ENCODE data around the gene UMAD1.
"Not testable (repeated sequence)": the region's sequence is repeated elsewhere in the genome, so short reads cannot be mapped to it uniquely, and the experiment has no call there.

UMAD1 gene

DNA sequence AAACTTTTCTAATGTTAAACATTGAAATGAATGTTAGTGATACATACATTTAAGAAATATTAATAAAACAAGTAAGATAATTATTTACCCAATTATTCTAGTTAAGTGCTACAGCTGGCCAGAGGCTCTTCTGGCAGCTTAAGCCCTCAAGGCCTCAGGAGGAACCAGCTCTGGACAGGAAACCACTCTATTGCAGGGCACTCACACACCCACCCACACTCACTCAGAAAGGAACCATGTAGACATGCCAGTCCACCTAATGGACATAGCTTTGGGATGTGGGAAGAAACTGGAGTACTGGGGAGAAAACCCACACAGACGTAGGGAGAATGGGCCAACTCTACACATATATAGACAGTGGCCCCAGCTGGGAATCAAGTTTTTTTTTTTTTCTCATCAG, 28.2 kb downstream of the UMAD1 start:
- peaks cover 21% of the 10 kb centered on the region for H3K36me3 Mint-ChIP-seq
- H3K4me1 Mint-ChIP-seq (ENCODE audit: low read depth) = peaks cover 53% of the 10 kb centered on the region
- no peak overlapping the region for H3K4me3 Mint-ChIP-seq
- H3K9me3 Mint-ChIP-seq (ENCODE audit: low read depth) = no peaks in the 10 kb centered on the region
- no peaks in the 10 kb centered on the region for H3K27me3 Mint-ChIP-seq
- no peak overlapping the region for H3K27ac Mint-ChIP-seq

DNA sequence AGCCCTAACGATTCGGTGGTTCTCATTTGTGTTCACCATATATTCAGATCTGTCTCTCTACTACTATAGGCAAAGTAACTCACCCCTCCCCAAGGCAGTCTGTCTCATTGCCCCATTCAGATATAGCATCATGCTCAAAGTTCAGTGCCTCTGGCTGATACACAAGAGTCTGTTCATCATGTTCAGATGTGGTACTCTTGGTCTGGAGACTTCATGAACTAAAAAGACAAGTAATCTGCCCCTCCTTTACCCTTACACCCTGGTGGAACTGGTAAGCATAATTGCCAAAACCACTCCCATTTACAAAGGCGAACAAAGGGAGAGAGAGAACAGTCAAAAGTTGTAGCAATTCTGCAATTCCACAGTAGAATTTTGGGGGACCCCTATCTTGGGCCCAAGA, 29.9 kb downstream of the UMAD1 start:
- H3K27me3 Mint-ChIP-seq = no peaks in the 10 kb centered on the region
- H3K9me3 Mint-ChIP-seq (ENCODE audit: low read depth) = no peaks in the 10 kb centered on the region
- H3K27ac Mint-ChIP-seq = peak overlapping the region; percentile 2
- H3K4me3 Mint-ChIP-seq = no peak overlapping the region
- peaks cover 22% of the 10 kb centered on the region for H3K36me3 Mint-ChIP-seq
- peaks cover 47% of the 10 kb centered on the region for H3K4me1 Mint-ChIP-seq (ENCODE audit: low read depth)

- no peaks in the 10 kb centered on the region for H3K9me3 Mint-ChIP-seq (ENCODE audit: low read depth)
These were observed 30.8 kb downstream of the UMAD1 start for GRCh38 chr7:7671361-7671760.

DNA sequence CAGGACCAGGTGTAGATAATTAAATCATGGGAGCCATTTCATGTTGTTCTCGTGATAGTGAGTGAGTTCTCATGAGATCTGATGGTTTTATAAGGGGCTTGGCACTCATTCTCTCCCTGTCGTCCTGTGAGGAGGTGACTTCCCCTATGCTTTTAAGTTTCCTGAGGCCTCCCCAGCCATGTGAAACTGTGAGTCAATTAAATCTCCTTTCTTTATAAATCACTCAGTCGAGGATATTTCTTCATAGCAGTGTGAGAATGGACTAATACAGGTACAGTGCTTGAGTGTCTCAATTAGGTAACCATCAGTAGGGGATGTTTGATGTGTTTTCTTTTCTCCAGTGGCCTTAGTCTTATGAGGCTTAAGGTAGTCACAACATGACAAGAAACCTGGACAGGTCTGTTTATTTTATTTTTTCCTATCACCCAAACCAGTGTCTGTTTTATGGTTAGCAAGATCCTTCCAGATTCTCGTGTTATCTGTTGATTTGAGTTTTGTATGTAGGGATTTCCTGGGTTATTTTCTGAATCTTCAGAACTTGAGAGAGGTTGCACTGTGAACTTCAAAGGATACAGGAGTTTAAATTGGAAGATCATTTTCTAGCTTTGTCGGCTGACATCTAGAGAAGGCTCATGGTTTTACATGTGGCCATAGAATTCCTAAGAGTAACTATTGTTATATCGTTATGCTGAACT, 32.1 kb downstream of the UMAD1 start:
- Mint-ChIP-seq H3K9me3 (ENCODE audit: low read depth) (no peaks in the 10 kb centered on the region), H3K36me3 (peaks cover 30% of the 10 kb centered on the region), H3K4me3 (peak overlapping the region; percentile 49), H3K27me3 (no peaks in the 10 kb centered on the region), H3K27ac (peak overlapping the region; percentile 84), H3K4me1 (ENCODE audit: low read depth) (peaks cover 48% of the 10 kb centered on the region)

More at GRCh38 chr7:7671361-7671760, 30.8 kb downstream of the UMAD1 start:
- no peak overlapping the region for H3K4me3 Mint-ChIP-seq
- H3K27ac Mint-ChIP-seq = peak overlapping the region; percentile 84
- no peaks in the 10 kb centered on the region for H3K27me3 Mint-ChIP-seq
- H3K36me3 Mint-ChIP-seq = peaks cover 27% of the 10 kb centered on the region
- peaks cover 48% of the 10 kb centered on the region for H3K4me1 Mint-ChIP-seq (ENCODE audit: low read depth)

DNA sequence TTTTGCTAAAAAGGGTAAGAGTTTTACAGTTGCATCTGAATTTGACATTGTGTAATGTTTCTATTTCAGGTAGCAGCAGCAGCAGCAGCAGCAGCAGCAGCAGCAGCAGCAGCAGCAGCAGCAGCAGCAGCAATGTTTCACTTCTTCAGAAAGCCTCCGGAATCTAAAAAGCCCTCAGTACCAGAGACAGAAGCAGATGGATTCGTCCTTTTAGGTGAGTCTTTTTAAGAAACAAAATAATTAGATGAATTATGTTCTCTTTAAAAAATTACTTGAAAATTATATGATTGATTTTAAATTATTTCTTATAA, 32.6 kb downstream of the UMAD1 start:
- Mint-ChIP-seq H3K27ac (peak overlapping the region; percentile 84), H3K4me3 (no peak overlapping the region), H3K36me3 (peaks cover 35% of the 10 kb centered on the region), H3K4me1 (ENCODE audit: low read depth) (peaks cover 48% of the 10 kb centered on the region), H3K27me3 (no peaks in the 10 kb centered on the region), H3K9me3 (ENCODE audit: low read depth) (peaks cover 3% of the 10 kb centered on the region)

- no peaks in the 10 kb centered on the region for H3K27me3 Mint-ChIP-seq
- H3K36me3 Mint-ChIP-seq = peaks cover 25% of the 10 kb centered on the region
- peaks cover 43% of the 10 kb centered on the region for H3K4me1 Mint-ChIP-seq (ENCODE audit: low read depth)
- H3K27ac Mint-ChIP-seq = peak overlapping the region; percentile 72
- no peak overlapping the region for H3K4me3 Mint-ChIP-seq
- H3K9me3 Mint-ChIP-seq (ENCODE audit: low read depth) = peaks cover 3% of the 10 kb centered on the region
These were observed 35.1 kb downstream of the UMAD1 start for GRCh38 chr7:7675686-7676085.

DNA sequence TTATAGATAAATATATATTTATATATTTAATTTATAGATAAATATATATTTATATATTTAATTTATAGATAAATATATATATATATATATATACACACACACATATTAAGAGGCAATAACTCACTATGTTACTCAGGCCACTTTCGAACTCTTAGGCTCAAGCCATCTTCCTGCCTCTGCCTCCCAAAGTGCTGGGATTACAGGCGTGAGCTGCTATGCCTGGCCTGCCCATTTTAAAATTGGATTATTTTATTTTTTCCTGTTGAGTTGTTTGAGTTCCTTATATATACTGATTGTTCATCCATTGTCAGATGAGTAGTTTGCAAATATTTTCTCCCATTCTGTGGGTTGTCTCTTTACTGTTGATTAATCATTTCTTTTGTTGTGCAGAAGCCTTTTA, 39.1 kb downstream of the UMAD1 start:
- H3K27ac Mint-ChIP-seq; H3K4me3 Mint-ChIP-seq; H3K9me3 Mint-ChIP-seq (ENCODE audit: low read depth); H3K27me3 Mint-ChIP-seq: not testable (repeated sequence)
- H3K4me1 Mint-ChIP-seq (ENCODE audit: low read depth) = peaks cover 26% of the 10 kb centered on the region
- peaks cover 15% of the 10 kb centered on the region for H3K36me3 Mint-ChIP-seq

DNA sequence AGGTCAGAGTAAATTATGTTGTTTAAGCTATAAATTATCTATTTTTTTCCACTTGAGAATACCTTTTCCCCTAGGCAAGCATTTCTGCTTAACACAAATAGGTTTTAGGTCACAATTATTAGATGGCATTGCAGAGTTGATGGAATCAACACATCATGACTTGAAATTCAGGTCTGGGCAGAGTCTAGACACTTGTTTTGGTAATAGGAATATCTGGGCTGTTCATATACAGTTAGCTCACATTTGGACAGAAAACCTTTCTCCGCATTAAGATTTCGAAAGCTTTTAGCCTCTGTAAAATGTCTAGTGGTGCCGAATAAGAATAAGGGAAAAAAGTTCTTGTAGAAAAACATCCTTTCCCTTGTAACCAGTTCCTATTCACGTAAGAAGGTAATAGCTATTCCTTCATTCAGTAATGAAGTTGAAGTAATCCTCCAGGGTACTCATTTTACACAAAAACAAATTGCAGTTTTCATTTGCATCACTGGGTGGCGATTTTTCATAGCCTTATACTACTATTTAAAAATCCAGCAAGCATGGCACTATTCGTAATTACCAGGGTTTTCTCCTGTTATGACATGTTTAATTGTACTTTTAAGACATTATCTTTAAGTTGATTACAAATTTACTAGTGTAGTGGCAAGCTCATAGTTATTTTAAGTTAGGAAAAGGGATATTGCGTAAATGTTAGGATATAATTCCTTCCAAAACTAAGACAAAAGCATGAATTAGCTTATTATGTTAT, 40.8 kb downstream of the UMAD1 start:
- H3K4me1 Mint-ChIP-seq (ENCODE audit: low read depth) = peaks cover 30% of the 10 kb centered on the region
- H3K27ac Mint-ChIP-seq = no peak overlapping the region
- no peaks in the 10 kb centered on the region for H3K27me3 Mint-ChIP-seq
- peaks cover 8% of the 10 kb centered on the region for H3K36me3 Mint-ChIP-seq
- no peak overlapping the region for H3K4me3 Mint-ChIP-seq
- peaks cover 3% of the 10 kb centered on the region for H3K9me3 Mint-ChIP-seq (ENCODE audit: low read depth)

DNA sequence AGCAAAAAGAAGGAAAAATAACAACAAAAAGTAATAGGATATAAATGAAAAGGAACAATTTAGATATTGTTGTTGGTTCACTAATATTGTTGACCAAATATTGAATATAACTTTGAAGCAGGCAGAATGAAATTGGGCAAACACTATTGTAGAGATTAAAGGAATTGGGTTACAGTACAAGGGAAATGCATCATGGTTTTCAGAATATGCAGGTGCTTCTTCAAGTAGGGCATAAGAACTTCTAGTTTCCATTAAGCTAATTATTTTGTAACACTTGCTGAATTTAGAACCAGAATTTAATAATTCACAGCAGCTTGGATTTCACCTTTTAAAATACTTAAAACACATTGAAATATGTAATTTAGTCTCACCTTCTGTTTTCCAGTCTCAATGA, 41.4 kb downstream of the UMAD1 start:
- peaks cover 11% of the 10 kb centered on the region for H3K36me3 Mint-ChIP-seq
- H3K4me1 Mint-ChIP-seq (ENCODE audit: low read depth) = peaks cover 36% of the 10 kb centered on the region
- H3K27me3 Mint-ChIP-seq = no peaks in the 10 kb centered on the region
- no peak overlapping the region for H3K27ac Mint-ChIP-seq
- no peak overlapping the region for H3K4me3 Mint-ChIP-seq
- peaks cover 3% of the 10 kb centered on the region for H3K9me3 Mint-ChIP-seq (ENCODE audit: low read depth)

- Mint-ChIP-seq H3K9me3 (ENCODE audit: low read depth) (peaks cover 3% of the 10 kb centered on the region), H3K27me3 (no peaks in the 10 kb centered on the region), H3K36me3 (peaks cover 6% of the 10 kb centered on the region), H3K4me3 (no peak overlapping the region), H3K4me1 (ENCODE audit: low read depth) (peaks cover 42% of the 10 kb centered on the region), H3K27ac (no peak overlapping the region)
These were observed 42.3 kb downstream of the UMAD1 start for GRCh38 chr7:7682861-7683260.

- peak overlapping the region; percentile 19 for H3K27ac Mint-ChIP-seq
- no peaks in the 10 kb centered on the region for H3K27me3 Mint-ChIP-seq
- H3K9me3 Mint-ChIP-seq (ENCODE audit: low read depth) = no peaks in the 10 kb centered on the region
- H3K4me3 Mint-ChIP-seq = no peak overlapping the region
- peaks cover 7% of the 10 kb centered on the region for H3K36me3 Mint-ChIP-seq
- peaks cover 23% of the 10 kb centered on the region for H3K4me1 Mint-ChIP-seq (ENCODE audit: low read depth)
These were observed 46.4 kb downstream of the UMAD1 start for GRCh38 chr7:7686811-7687508.

- peaks cover 21% of the 10 kb centered on the region for H3K4me1 Mint-ChIP-seq (ENCODE audit: low read depth)
- H3K9me3 Mint-ChIP-seq (ENCODE audit: low read depth) = no peaks in the 10 kb centered on the region
- no peak overlapping the region for H3K4me3 Mint-ChIP-seq
- peaks cover 11% of the 10 kb centered on the region for H3K36me3 Mint-ChIP-seq
- H3K27me3 Mint-ChIP-seq = no peaks in the 10 kb centered on the region
- H3K27ac Mint-ChIP-seq = no peak overlapping the region
These were observed 47.2 kb downstream of the UMAD1 start for GRCh38 chr7:7687800-7688199.

- Mint-ChIP-seq H3K36me3 (peaks cover 11% of the 10 kb centered on the region), H3K9me3 (ENCODE audit: low read depth) (no peaks in the 10 kb centered on the region), H3K4me1 (ENCODE audit: low read depth) (peaks cover 21% of the 10 kb centered on the region), H3K27me3 (no peaks in the 10 kb centered on the region), H3K4me3 (no peak overlapping the region), H3K27ac (peak overlapping the region; percentile 25)
These were observed 47.8 kb downstream of the UMAD1 start for GRCh38 chr7:7688310-7688709.

GRCh38 chr7:7688956-7689355, 48.4 kb downstream of the UMAD1 start:
- no peaks in the 10 kb centered on the region for H3K9me3 Mint-ChIP-seq (ENCODE audit: low read depth)
- peaks cover 21% of the 10 kb centered on the region for H3K4me1 Mint-ChIP-seq (ENCODE audit: low read depth)
- H3K27ac Mint-ChIP-seq = no peak overlapping the region

GRCh38 chr7:7693881-7694280, 53.3 kb downstream of the UMAD1 start:
- Mint-ChIP-seq H3K4me3 (no peak overlapping the region), H3K27ac (no peak overlapping the region), H3K36me3 (peaks cover 19% of the 10 kb centered on the region), H3K9me3 (ENCODE audit: low read depth) (peaks cover 3% of the 10 kb centered on the region), H3K27me3 (no peaks in the 10 kb centered on the region), H3K4me1 (ENCODE audit: low read depth) (peaks cover 20% of the 10 kb centered on the region)

More at GRCh38 chr7:7688956-7689355, 48.4 kb downstream of the UMAD1 start:
- Mint-ChIP-seq H3K36me3 (peaks cover 11% of the 10 kb centered on the region), H3K4me3 (no peak overlapping the region), H3K27me3 (no peaks in the 10 kb centered on the region)

All from activated naive CD8-positive, alpha-beta T cell (primary cell).